ENCODE measurements around the gene ACER3. TPM values are rescaled to one million over a fixed set of nuclear protein-coding genes. Genes with fewer than 3 reads are reported as not detected.

Gene ACER3
- polyA plus RNA-seq, 3 donors, result 22.9 to 45.4 (median 23.6) TPM

GRCh38 chr11:77035580-77035979, 174.9 kb downstream of the ACER3 start:
- Mint-ChIP-seq H3K9me3 (peaks cover 0 to 9% (median 3%) of the 10 kb centered on the region in 7 donors), H3K27me3 (ENCODE audit: low read depth in 3 of 3) (peaks cover 20 to 37% (median 33%) of the 10 kb centered on the region in 3 donors), H3K4me3 (no peak overlapping the region), H3K4me1 (peaks cover 31% of the 10 kb centered on the region), H3K27ac (no peak overlapping the region), H3K36me3 (peaks cover 0 to 2% of the 10 kb centered on the region in 2 donors)
- no peak overlapping the region for H3K9ac ChIP-seq (ENCODE audit: insufficient read depth, low read length, poor library complexity, severe bottlenecking)
- no peak overlapping the region for H3K27ac ChIP-seq (ENCODE audit: low read depth in 1 of 2, low read length in 2 of 2)
- WGBS (ENCODE audit: insufficient coverage), result no CpG with 5 or more reads among the region's 5 CpGs
- H2AFZ ChIP-seq (ENCODE audit: insufficient read depth, low read depth, low read length, poor library complexity, severe bottlenecking), result no peak overlapping the region
- no peak overlapping the region for H3K4me3 ChIP-seq (replicated peaks in 1 of 3; ENCODE audit: low read depth in 2 of 3, low read length in 3 of 3)
- no peak for TF ChIP-seq CTCF (IDR thresholded peaks at IDR 0.05)
- H3K4me2 ChIP-seq (replicated peaks; ENCODE audit: extremely low read depth, low read length, poor library complexity, severe bottlenecking), result no peak overlapping the region
- no peaks in the 10 kb centered on the region for H3K36me3 ChIP-seq (replicated peaks in 1 of 2; ENCODE audit: control insufficient read depth in 1 of 2, insufficient read depth in 2 of 2, low read length in 2 of 2)
- no peaks in the 10 kb centered on the region for H4K20me1 ChIP-seq (ENCODE audit: insufficient read depth, low read length)
- peaks cover 0 to 3% of the 10 kb centered on the region in 2 donors for H3K9me3 ChIP-seq (replicated peaks in 1 of 2; ENCODE audit: control insufficient read depth in 1 of 2, insufficient read depth in 1 of 2, low read length in 2 of 2)
- intact Hi-C loops (cut with micrococcal nuclease), result no loop called here
- no peaks in the 10 kb centered on the region for H3K79me2 ChIP-seq (ENCODE audit: insufficient read depth, low read length)
- DNase-seq, result peak in 1 of 3 donors; percentile 6
- H3K27me3 ChIP-seq (ENCODE audit: control insufficient read depth in 2 of 2, insufficient read depth in 2 of 2, low read length in 2 of 2), result peaks cover 8 to 19% of the 10 kb centered on the region in 2 donors
- peaks cover 15 to 28% of the 10 kb centered on the region in 2 donors for H3K4me1 ChIP-seq (ENCODE audit: control insufficient read depth in 1 of 2, insufficient read depth in 2 of 2, low read length in 2 of 2)

GRCh38 chr11:77036398-77036797, 175.7 kb downstream of the ACER3 start:
- intact Hi-C loops (cut with micrococcal nuclease), result no loop called here
- peaks cover 25 to 42% (median 37%) of the 10 kb centered on the region in 3 donors for H3K27me3 Mint-ChIP-seq (ENCODE audit: low read depth in 3 of 3)
- TF ChIP-seq CTCF (IDR thresholded peaks at IDR 0.05), result no peak

More at GRCh38 chr11:77036398-77036797, 175.7 kb downstream of the ACER3 start:
- Histone ChIP-seq H3K9me3 (replicated peaks in 1 of 2; ENCODE audit: control insufficient read depth in 1 of 2, insufficient read depth in 1 of 2, low read length in 2 of 2) (peaks cover 0 to 4% of the 10 kb centered on the region in 2 donors), H3K4me2 (replicated peaks; ENCODE audit: extremely low read depth, low read length, poor library complexity, severe bottlenecking) (no peak overlapping the region), H3K79me2 (ENCODE audit: insufficient read depth, low read length) (no peaks in the 10 kb centered on the region), H3K4me1 (ENCODE audit: control insufficient read depth in 1 of 2, insufficient read depth in 2 of 2, low read length in 2 of 2) (peaks cover 15 to 28% of the 10 kb centered on the region in 2 donors), H3K36me3 (replicated peaks in 1 of 2; ENCODE audit: control insufficient read depth in 1 of 2, insufficient read depth in 2 of 2, low read length in 2 of 2) (no peaks in the 10 kb centered on the region), H4K20me1 (ENCODE audit: insufficient read depth, low read length) (no peaks in the 10 kb centered on the region), H3K27me3 (ENCODE audit: control insufficient read depth in 2 of 2, insufficient read depth in 2 of 2, low read length in 2 of 2) (peaks cover 8 to 27% of the 10 kb centered on the region in 2 donors), H3K9ac (ENCODE audit: insufficient read depth, low read length, poor library complexity, severe bottlenecking) (no peak overlapping the region), H3K4me3 (replicated peaks in 1 of 3; ENCODE audit: low read depth in 2 of 3, low read length in 3 of 3) (no peak overlapping the region), H3K27ac (ENCODE audit: low read depth in 1 of 2, low read length in 2 of 2) (no peak overlapping the region), H2AFZ (ENCODE audit: insufficient read depth, low read depth, low read length, poor library complexity, severe bottlenecking) (no peak overlapping the region)
- H3K4me3 Mint-ChIP-seq, result no peak overlapping the region
- H3K36me3 Mint-ChIP-seq, result peaks cover 0 to 2% of the 10 kb centered on the region in 2 donors
- 100% methylated on average over 3 of the region's 5 CpGs for WGBS (ENCODE audit: insufficient coverage)
- H3K9me3 Mint-ChIP-seq, result peaks cover 0 to 13% (median 4%) of the 10 kb centered on the region in 7 donors
- H3K27ac Mint-ChIP-seq, result no peak overlapping the region
- no peak for DNase-seq
- peaks cover 31% of the 10 kb centered on the region for H3K4me1 Mint-ChIP-seq

Measured in CD14-positive monocyte (primary cell).